GM23248 (cell line): ENCODE results near the gene TMCC2. TPM values are rescaled to one million over a fixed set of nuclear protein-coding genes. Genes with fewer than 3 reads are reported as not detected.
A peak's percentile ranks its signal among the peaks of the same experiment; 100 is the strongest.
"Not testable (repeated sequence)": the region's sequence is repeated elsewhere in the genome, so short reads cannot be mapped to it uniquely, and the experiment has no call there.

Experiments used
- DNase-seq: peaks from one replicate; pipeline ENCODE4 v3.0.0-alpha.2; 2015
- H2AFZ ChIP-seq: fragments of 200-600 bp; sonication (generic); 2 replicates; pipeline ENCODE4 v1.6.1; 2016; ENCODE audit warnings: antibody characterized with exemption
- H3F3A ChIP-seq: fragments of 200-600 bp; sonication (generic); 2 replicates; pipeline ENCODE4 v1.6.1; 2016; ENCODE audit warnings: mild to moderate bottlenecking, antibody characterized with exemption, mixed run types; ENCODE audit not compliant: insufficient read depth
- H3K27ac ChIP-seq: fragments of 200-600 bp; sonication (generic); 2 replicates; pipeline ENCODE4 v1.5.1; 2016; ENCODE audit warnings: mild to moderate bottlenecking
- H3K27me3 ChIP-seq: fragments of 200-600 bp; sonication (generic); replicated peaks from 2 replicates; pipeline ENCODE4 v1.6.1; 2016; ENCODE audit warnings: mild to moderate bottlenecking; ENCODE audit not compliant: insufficient read depth
- H3K36me3 ChIP-seq: fragments of 200-600 bp; sonication (generic); 2 replicates; pipeline ENCODE4 v1.6.1; 2016; ENCODE audit warnings: low read depth, mild to moderate bottlenecking
- H3K4me1 ChIP-seq: fragments of 200-600 bp; sonication (generic); 2 replicates; pipeline ENCODE4 v1.6.1; 2016; ENCODE audit warnings: mild to moderate bottlenecking; ENCODE audit not compliant: insufficient read depth
- H3K4me2 ChIP-seq: fragments of 200-600 bp; sonication (generic); one replicate; pipeline ENCODE4 v1.6.1; 2016; ENCODE audit warnings: mild to moderate bottlenecking; ENCODE audit not compliant: unreplicated experiment
- H3K4me3 ChIP-seq: fragments of 200-600 bp; sonication (generic); 2 replicates; pipeline ENCODE4 v1.5.1; 2016; ENCODE audit warnings: mild to moderate bottlenecking
- H3K79me2 ChIP-seq: fragments of 200-600 bp; sonication (generic); 2 replicates; pipeline ENCODE4 v1.6.1; 2016; ENCODE audit warnings: mild to moderate bottlenecking; ENCODE audit not compliant: insufficient read depth
- H3K9ac ChIP-seq: fragments of 200-600 bp; sonication (generic); 2 replicates; pipeline ENCODE4 v1.6.1; 2016; ENCODE audit warnings: mild to moderate bottlenecking
- H3K9me2 ChIP-seq: fragments of 200-600 bp; sonication (generic); 2 replicates; pipeline ENCODE4 v1.6.1; 2016; ENCODE audit warnings: mixed run types, mild to moderate bottlenecking, moderate library complexity; ENCODE audit not compliant: insufficient read depth
- H3K9me3 ChIP-seq: fragments of 200-600 bp; sonication (generic); one replicate; pipeline ENCODE4 v1.6.1; 2017; ENCODE audit warnings: low read depth
- H4K20me1 ChIP-seq: fragments of 200-600 bp; sonication (generic); 2 replicates; pipeline ENCODE4 v1.6.0; 2016; ENCODE audit not compliant: insufficient read depth
- EZH2 ChIP-seq: fragments of 200-600 bp; sonication (generic); IDR thresholded peaks from 2 replicates; pipeline ENCODE4 v1.6.1; 2018; ENCODE audit warnings: antibody characterized with exemption, mild to moderate bottlenecking; ENCODE audit not compliant: insufficient read depth, poor library complexity, severe bottlenecking
- EZH2phosphoT487 ChIP-seq: fragments of 200-600 bp; sonication (generic); IDR thresholded peaks from 2 replicates; pipeline ENCODE4 v1.6.1; 2018; ENCODE audit warnings: antibody characterized with exemption, moderate library complexity, mild to moderate bottlenecking, low read depth; ENCODE audit not compliant: insufficient read depth
- WGBS, 2 experiments: methylation state at CpG; one replicate each; pipeline ENCODE4 v1.1.6; 2015 to 2017; ENCODE audit warnings: low lambda C conversion rate in 2 of 2, low coverage in 1 of 2; ENCODE audit errors: missing lambda C conversion rate in 2 of 2; 5-methylcytosine and 5-hydroxymethylcytosine counted together
- in situ Hi-C: fragments of 300-500 bp; cut with MboI; formaldehyde crosslinking; loops from 2 replicates; pipeline ENCODE4 v1.15.0; 2020
- polyA plus RNA-seq: library from polyadenylated mRNA; unstranded; fragments of >200 nt; fragmentation: Nextera tagmentation; extraction: Ambion mirVana; gene quantifications from 2 replicates; pipeline ENCODE4 v1.2.1, GENCODE V29; 2016
- total RNA-seq: library from RNA; depleted of rRNA; stranded (reverse); fragments of >200 nt; shearing (Covaris generic); gene quantifications from 2 replicates; pipeline ENCODE4 v1.2.3, GENCODE V29; 2014

Gene TMCC2
- total and polyA plus RNA-seq, 2 experiments from 2014 or later = 0.39 to 1.7 TPM

GRCh38 chr1:205293350-205294074 lies 65.8 kb downstream of the TMCC2 start:
- Histone ChIP-seq H2AFZ (0 out of 2 replicates have a peak overlapping the region, but pooled peaks have one; percentile 39), H3K4me2 (peak overlapping the region; percentile 59), H4K20me1 (no peaks in the 10 kb centered on the region), H3K9me2 (no peaks in the 10 kb centered on the region), H3K4me3 (no peak overlapping the region), H3K27ac (peak overlapping the region; percentile 58), H3K9ac (peak overlapping the region; percentile 3; the same call in 1 of the 2 replicates), H3K27me3 (no peaks in the 10 kb centered on the region), H3K9me3 (no peaks in the 10 kb centered on the region), H3K36me3 (no peaks in the 10 kb centered on the region), H3K79me2 (no peaks in the 10 kb centered on the region), H3F3A (peaks cover 30% of the 10 kb centered on the region), H3K4me1 (peaks cover 41% of the 10 kb centered on the region)
- TF ChIP-seq EZH2 (no peak), EZH2phosphoT487 (no peak)
- in situ Hi-C loops = no loop called here
- 93 to 97% methylated on average over 10 of the region's 10 CpGs for WGBS, 2 experiments
- DNase-seq = peak; percentile 32

GRCh38 chr1:205294175-205294917 lies 66.6 kb downstream of the TMCC2 start:
- H3F3A ChIP-seq = peaks cover 30% of the 10 kb centered on the region
- TF ChIP-seq EZH2phosphoT487 (no peak), EZH2 (no peak)
- no peak overlapping the region for H3K4me3 ChIP-seq
- H3K36me3 ChIP-seq = no peaks in the 10 kb centered on the region
- 0 out of 2 replicates have a peak overlapping the region, but pooled peaks have one; percentile 39 for H2AFZ ChIP-seq
- H4K20me1 ChIP-seq = no peaks in the 10 kb centered on the region
- H3K27me3 ChIP-seq = no peaks in the 10 kb centered on the region
- H3K4me2 ChIP-seq = peak overlapping the region; percentile 59
- H3K9ac ChIP-seq = peak overlapping the region; percentile 3; the same call in 1 of the 2 replicates
- H3K9me2 ChIP-seq = no peaks in the 10 kb centered on the region
- in situ Hi-C loops = no loop called here
- 28 to 29% methylated on average over 6 of the region's 6 CpGs for WGBS, 2 experiments
- H3K9me3 ChIP-seq = no peaks in the 10 kb centered on the region
- H3K27ac ChIP-seq = peak overlapping the region; percentile 58
- H3K4me1 ChIP-seq = peaks cover 47% of the 10 kb centered on the region
- DNase-seq = peak; percentile 86
- no peaks in the 10 kb centered on the region for H3K79me2 ChIP-seq

DNA sequence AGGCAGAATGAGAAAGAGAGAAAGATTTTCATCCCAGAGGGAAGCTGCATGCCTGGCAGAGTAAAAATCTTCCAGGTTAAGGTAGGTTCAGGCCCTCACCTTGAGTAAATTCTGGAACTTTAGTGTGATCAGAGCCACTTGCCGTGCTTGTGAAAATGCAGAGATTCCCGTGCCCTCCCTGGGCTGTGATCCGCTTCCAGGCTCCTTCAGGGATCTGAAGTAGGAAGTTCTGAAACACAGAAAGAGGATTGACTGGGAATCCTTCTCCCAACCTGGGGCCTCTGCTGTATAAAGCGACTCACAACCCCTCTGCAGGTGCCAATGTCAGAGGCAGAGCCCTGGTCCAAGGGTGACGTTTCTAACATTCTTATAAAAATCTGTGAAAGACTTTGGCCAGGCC lies 67.2 kb downstream of the TMCC2 start:
- H2AFZ ChIP-seq = no peak overlapping the region
- TF ChIP-seq EZH2 = no peak
- no peak for TF ChIP-seq EZH2phosphoT487
- H3K27me3 ChIP-seq = no peaks in the 10 kb centered on the region
- in situ Hi-C loops = no loop called here
- H3F3A ChIP-seq = peaks cover 32% of the 10 kb centered on the region
- peaks cover 52% of the 10 kb centered on the region for H3K4me1 ChIP-seq
- no peak overlapping the region for H3K4me3 ChIP-seq
- no peaks in the 10 kb centered on the region for H3K9me3 ChIP-seq
- H3K79me2 ChIP-seq = no peaks in the 10 kb centered on the region
- no peaks in the 10 kb centered on the region for H3K9me2 ChIP-seq
- DNase-seq = no peak
- H3K27ac ChIP-seq = peak overlapping the region; percentile 58
- WGBS, 2 experiments = 98 to 99% methylated on average over 5 of the region's 5 CpGs
- H3K9ac ChIP-seq = no peak overlapping the region
- no peaks in the 10 kb centered on the region for H4K20me1 ChIP-seq
- no peaks in the 10 kb centered on the region for H3K36me3 ChIP-seq
- peak overlapping the region; percentile 59 for H3K4me2 ChIP-seq

DNA sequence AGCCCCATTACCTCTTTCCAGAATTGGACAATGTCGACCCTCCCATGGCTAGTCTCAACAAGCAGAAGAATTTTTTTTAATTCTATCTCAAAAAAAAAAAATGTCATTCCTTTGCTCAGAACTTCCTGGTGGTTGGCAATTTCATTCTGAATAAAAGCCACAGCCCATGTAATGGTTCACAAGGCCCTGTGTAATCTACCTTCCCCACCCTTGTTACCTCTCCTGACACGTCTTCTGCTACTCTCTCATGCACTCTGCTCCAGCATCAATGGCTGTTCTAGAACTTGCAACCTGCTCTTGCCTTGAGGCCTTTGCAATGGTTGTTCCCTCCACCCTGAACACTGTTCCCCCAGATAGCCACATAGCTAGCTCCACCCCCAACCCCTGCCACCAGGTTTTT lies 68.4 kb downstream of the TMCC2 start:
- Histone ChIP-seq H3K36me3 (no peaks in the 10 kb centered on the region), H3K9me2 (no peaks in the 10 kb centered on the region), H3K4me3 (no peak overlapping the region), H4K20me1 (no peaks in the 10 kb centered on the region), H3K9ac (no peak overlapping the region), H3K4me1 (peaks cover 65% of the 10 kb centered on the region), H2AFZ (no peak overlapping the region), H3F3A (peaks cover 43% of the 10 kb centered on the region), H3K27ac (no peak overlapping the region), H3K4me2 (no peak overlapping the region), H3K27me3 (no peaks in the 10 kb centered on the region), H3K9me3 (no peaks in the 10 kb centered on the region), H3K79me2 (no peaks in the 10 kb centered on the region)
- 98 to 100% methylated on average over 2 of the region's 2 CpGs for WGBS, 2 experiments
- TF ChIP-seq EZH2 = no peak
- no peak for DNase-seq
- in situ Hi-C loops = no loop called here

GRCh38 chr1:205297546-205298177 lies 69.9 kb downstream of the TMCC2 start:
- 77 to 82% methylated on average over 5 of the region's 5 CpGs for WGBS, 2 experiments
- H3K36me3 ChIP-seq, DNase-seq, H3K9me2 ChIP-seq, H3K9me3 ChIP-seq, H3K27me3 ChIP-seq, in situ Hi-C loops, H4K20me1 ChIP-seq, H3K79me2 ChIP-seq: not testable (repeated sequence)
- Histone ChIP-seq H3F3A (peaks cover 57% of the 10 kb centered on the region), H3K4me1 (peaks cover 79% of the 10 kb centered on the region), H3K9ac (peak overlapping the region; percentile 72), H2AFZ (peak overlapping the region; percentile 53), H3K4me3 (peak overlapping the region; percentile 22; the same call in 1 of the 2 replicates), H3K27ac (peak overlapping the region; percentile 93), H3K4me2 (peak overlapping the region; percentile 65)
